ENCODE data around the gene INTS11. TPM values are rescaled to one million over a fixed set of nuclear protein-coding genes. Genes with fewer than 3 reads are reported as not detected.

Gene INTS11
- total RNA-seq, 1 experiment from 2014 or later: 103 TPM

GRCh38 chr1:1273209-1273511 is 51.3 kb downstream of the INTS11 start:
- H3K4me1 Mint-ChIP-seq (ENCODE audit: low read depth, unreplicated experiment): no peaks in the 10 kb centered on the region
- ChIA-PET CTCF (interaction anchor here (0.6 to 0.7 kb wide), 6 partner anchors 23 to 596 kb away, joined by 4 to 7 read pairs (median 5); no protein-coding TSS in a partner anchor), POLR2A (interaction anchor here (0.5 to 0.7 kb wide), 7 partner anchors 11 to 307 kb away, joined by 3 to 6 read pairs (median 5); partner anchors contain the start of gene PLEKHN1)
- H3K27me3 Mint-ChIP-seq (ENCODE audit: insufficient read depth, unreplicated experiment): no peaks in the 10 kb centered on the region
- H3K4me3 Mint-ChIP-seq (ENCODE audit: unreplicated experiment): peak overlapping the region; percentile 75
- peaks cover 30% of the 10 kb centered on the region for H3K36me3 Mint-ChIP-seq (ENCODE audit: insufficient read depth, unreplicated experiment)
- intact Hi-C loops (cut with micrococcal nuclease; ENCODE audit: unreplicated experiment): no loop called here
- Histone ChIP-seq H3K4me3 (ENCODE audit: low read depth, low read length) (peak overlapping the region; percentile 95), H3K9me3 (no peaks in the 10 kb centered on the region), H3K4me1 (0 out of 2 replicates have a peak, but pooled peaks cover 6% of the 10 kb centered on the region), H3K27me3 (replicated peaks; ENCODE audit: control insufficient read depth, insufficient read depth, low read length) (no peaks in the 10 kb centered on the region), H3K36me3 (ENCODE audit: control insufficient read depth, insufficient read depth, low read length) (no peaks in the 10 kb centered on the region)
- BruUV-seq (replicated peaks): no TSS peak
- H3K27ac Mint-ChIP-seq (ENCODE audit: unreplicated experiment): peak overlapping the region; percentile 35
- TF ChIP-seq, protein P1, sequence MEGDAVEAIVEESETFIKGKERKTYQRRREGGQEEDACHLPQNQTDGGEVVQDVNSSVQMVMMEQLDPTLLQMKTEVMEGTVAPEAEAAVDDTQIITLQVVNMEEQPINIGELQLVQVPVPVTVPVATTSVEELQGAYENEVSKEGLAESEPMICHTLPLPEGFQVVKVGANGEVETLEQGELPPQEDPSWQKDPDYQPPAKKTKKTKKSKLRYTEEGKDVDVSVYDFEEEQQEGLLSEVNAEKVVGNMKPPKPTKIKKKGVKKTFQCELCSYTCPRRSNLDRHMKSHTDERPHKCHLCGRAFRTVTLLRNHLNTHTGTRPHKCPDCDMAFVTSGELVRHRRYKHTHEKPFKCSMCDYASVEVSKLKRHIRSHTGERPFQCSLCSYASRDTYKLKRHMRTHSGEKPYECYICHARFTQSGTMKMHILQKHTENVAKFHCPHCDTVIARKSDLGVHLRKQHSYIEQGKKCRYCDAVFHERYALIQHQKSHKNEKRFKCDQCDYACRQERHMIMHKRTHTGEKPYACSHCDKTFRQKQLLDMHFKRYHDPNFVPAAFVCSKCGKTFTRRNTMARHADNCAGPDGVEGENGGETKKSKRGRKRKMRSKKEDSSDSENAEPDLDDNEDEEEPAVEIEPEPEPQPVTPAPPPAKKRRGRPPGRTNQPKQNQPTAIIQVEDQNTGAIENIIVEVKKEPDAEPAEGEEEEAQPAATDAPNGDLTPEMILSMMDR (IDR thresholded peaks at IDR 0.05; ENCODE audit: insufficient read depth in 1 of 2, low read depth in 1 of 2, low read length in 1 of 2, severe bottlenecking in 1 of 2, unreplicated experiment in 1 of 2): no peak
- DNase-seq: no peak
- no peaks in the 10 kb centered on the region for H3K9me3 Mint-ChIP-seq (ENCODE audit: unreplicated experiment)

GRCh38 chr1:1272341-1273208 is 51.9 kb downstream of the INTS11 start:
- CTCF ChIA-PET: no interaction called here
- POLR2A ChIA-PET: no interaction called here
- Mint-ChIP-seq H3K9me3 (ENCODE audit: unreplicated experiment) (no peaks in the 10 kb centered on the region), H3K36me3 (ENCODE audit: insufficient read depth, unreplicated experiment) (peaks cover 35% of the 10 kb centered on the region), H3K27me3 (ENCODE audit: insufficient read depth, unreplicated experiment) (no peaks in the 10 kb centered on the region), H3K4me3 (ENCODE audit: unreplicated experiment) (peak overlapping the region; percentile 75), H3K4me1 (ENCODE audit: low read depth, unreplicated experiment) (no peaks in the 10 kb centered on the region), H3K27ac (ENCODE audit: unreplicated experiment) (peak overlapping the region; percentile 35)
- Histone ChIP-seq H3K9me3 (no peaks in the 10 kb centered on the region), H3K27me3 (replicated peaks; ENCODE audit: control insufficient read depth, insufficient read depth, low read length) (no peaks in the 10 kb centered on the region), H3K4me3 (ENCODE audit: low read depth, low read length) (peak overlapping the region; percentile 95), H3K36me3 (ENCODE audit: control insufficient read depth, insufficient read depth, low read length) (no peaks in the 10 kb centered on the region), H3K4me1 (0 out of 2 replicates have a peak, but pooled peaks cover 6% of the 10 kb centered on the region)
- no peak for DNase-seq
- BruUV-seq (replicated peaks): no TSS peak
- intact Hi-C loops (cut with micrococcal nuclease; ENCODE audit: unreplicated experiment): no loop called here
- TF ChIP-seq, protein P1 (IDR thresholded peaks at IDR 0.05; ENCODE audit: insufficient read depth in 1 of 2, low read depth in 1 of 2, low read length in 1 of 2, severe bottlenecking in 1 of 2, unreplicated experiment in 1 of 2): no peak

DNA sequence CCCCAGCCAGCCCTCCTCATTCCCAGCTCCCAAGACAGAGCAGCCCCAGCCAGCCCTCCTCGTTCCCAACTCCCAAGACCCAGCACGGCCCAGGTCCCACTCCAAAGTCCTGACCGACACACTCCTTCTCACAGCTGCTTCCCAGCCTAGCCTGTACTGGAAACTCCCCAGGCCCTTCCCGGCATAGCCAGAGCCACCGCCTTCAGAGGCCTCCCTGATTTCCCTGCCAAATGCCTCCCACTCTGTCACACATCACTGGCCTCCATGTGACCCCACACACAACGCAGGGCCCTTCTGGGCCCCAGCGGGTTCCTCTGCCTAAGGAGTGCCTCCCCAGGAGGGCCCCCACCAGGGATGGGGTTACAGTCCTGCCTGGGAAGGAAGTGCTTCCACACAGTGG is 53.6 kb downstream of the INTS11 start:
- H3K27me3 Mint-ChIP-seq (ENCODE audit: insufficient read depth, unreplicated experiment): no peaks in the 10 kb centered on the region
- H3K36me3 Mint-ChIP-seq (ENCODE audit: insufficient read depth, unreplicated experiment): peaks cover 47% of the 10 kb centered on the region
- Histone ChIP-seq H3K9me3 (no peaks in the 10 kb centered on the region), H3K4me1 (0 out of 2 replicates have a peak, but pooled peaks cover 6% of the 10 kb centered on the region), H3K27me3 (replicated peaks; ENCODE audit: control insufficient read depth, insufficient read depth, low read length) (no peaks in the 10 kb centered on the region), H3K36me3 (ENCODE audit: control insufficient read depth, insufficient read depth, low read length) (no peaks in the 10 kb centered on the region), H3K4me3 (ENCODE audit: low read depth, low read length) (no peak overlapping the region)
- POLR2A ChIA-PET: no interaction called here
- intact Hi-C loops (cut with micrococcal nuclease; ENCODE audit: unreplicated experiment): no loop called here
- BruUV-seq (replicated peaks): no TSS peak
- TF ChIP-seq, protein P1 (IDR thresholded peaks at IDR 0.05; ENCODE audit: insufficient read depth in 1 of 2, low read depth in 1 of 2, low read length in 1 of 2, severe bottlenecking in 1 of 2, unreplicated experiment in 1 of 2): no peak
- CTCF ChIA-PET: no interaction called here
- no peak for DNase-seq
- no peak overlapping the region for H3K4me3 Mint-ChIP-seq (ENCODE audit: unreplicated experiment)
- H3K9me3 Mint-ChIP-seq (ENCODE audit: unreplicated experiment): no peaks in the 10 kb centered on the region
- H3K4me1 Mint-ChIP-seq (ENCODE audit: low read depth, unreplicated experiment): no peaks in the 10 kb centered on the region
- peak overlapping the region; percentile 25 for H3K27ac Mint-ChIP-seq (ENCODE audit: unreplicated experiment)

Measured in Caco-2 (cell line).